GM19438 (cell line): ENCODE measurements around the gene SGSM1.

Experiments used
- ATAC-seq: cut with Tn5 transposase; IDR thresholded peaks from one replicate; pipeline ENCODE4 v1.9.1; 2021; ENCODE audit warnings: low read depth; ENCODE audit not compliant: unreplicated experiment

SGSM1 gene

GRCh38 chr22:24975125-24975640, 169.2 kb downstream of the SGSM1 start:
- ATAC-seq = no peak

DNA sequence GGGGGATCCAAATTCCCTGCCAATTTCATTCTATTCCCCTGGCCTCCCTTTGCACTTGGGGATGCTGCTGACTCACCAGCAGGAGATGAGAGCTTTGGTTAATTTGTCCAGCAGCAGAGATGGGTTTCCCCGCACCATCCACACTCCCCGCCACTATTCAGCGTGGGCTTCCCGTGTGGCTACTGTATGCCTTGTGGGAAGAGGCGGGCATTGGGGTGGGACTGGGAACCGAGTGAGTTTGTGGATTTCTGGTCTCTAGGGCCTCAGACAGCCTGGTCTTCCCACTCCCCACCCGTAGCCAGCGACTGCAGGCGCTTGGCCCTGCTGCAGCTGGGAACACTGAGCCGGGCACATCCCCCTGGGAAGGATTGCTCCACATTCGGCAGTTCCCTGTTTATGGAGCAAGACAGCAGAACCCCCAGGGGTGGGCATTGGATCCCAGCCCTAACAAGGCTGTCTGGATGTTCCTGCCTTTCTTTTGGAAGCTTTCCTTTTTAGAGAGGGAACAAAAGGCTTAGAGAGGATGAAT, 169.9 kb downstream of the SGSM1 start:
- ATAC-seq = no peak

- ATAC-seq = no peak
Observed at GRCh38 chr22:24976442-24977218, 170.6 kb downstream of the SGSM1 start.
